Endodermal cell (in vitro differentiated cells): ENCODE measurements around the gene SALL3. TPM values are rescaled to one million over a fixed set of nuclear protein-coding genes. Genes with fewer than 3 reads are reported as not detected.

Source experiments
- DNase-seq: peaks from one replicate; pipeline ENCODE4 v3.0.0-alpha.2; 2017
- H3K27ac ChIP-seq: 2 replicates; pipeline ENCODE4 v1.5.1; 2013; ENCODE audit warnings: mild to moderate bottlenecking, low read depth, low read length, moderate library complexity
- H3K27me3 ChIP-seq: 2 replicates; pipeline ENCODE4 v1.6.1; 2013; ENCODE audit warnings: mild to moderate bottlenecking, low read length, moderate library complexity; ENCODE audit not compliant: insufficient read depth, control insufficient read depth, poor library complexity, severe bottlenecking
- H3K36me3 ChIP-seq: 2 replicates; pipeline ENCODE4 v1.7.0; 2013; ENCODE audit warnings: mild to moderate bottlenecking, low read length, moderate library complexity; ENCODE audit not compliant: control insufficient read depth, insufficient read depth
- H3K4me1 ChIP-seq: one replicate; pipeline ENCODE4 v1.7.0; 2013; ENCODE audit warnings: low read length; ENCODE audit not compliant: control insufficient read depth, insufficient read depth
- H3K4me3 ChIP-seq: 2 replicates; pipeline ENCODE4 v1.5.1; 2013; ENCODE audit warnings: mild to moderate bottlenecking, low read length, moderate library complexity
- H3K9ac ChIP-seq: 2 replicates; pipeline ENCODE4 v1.6.1; 2013; ENCODE audit warnings: mild to moderate bottlenecking, low read length, moderate library complexity; ENCODE audit not compliant: poor library complexity, severe bottlenecking; ENCODE audit errors: extremely low read depth
- H3K9me3 ChIP-seq: 2 replicates; pipeline ENCODE4 v1.6.1; 2013; ENCODE audit warnings: mild to moderate bottlenecking, low read length, moderate library complexity; ENCODE audit not compliant: control insufficient read depth
- H3K27ac Mint-ChIP-seq: 2 replicates; pipeline ENCODE4 v1.8.0; 2020; ENCODE audit warnings: mixed read lengths
- H3K27me3 Mint-ChIP-seq: 2 replicates; pipeline ENCODE4 v1.8.0; 2021; ENCODE audit warnings: mild to moderate bottlenecking, mixed read lengths; ENCODE audit not compliant: insufficient read depth
- H3K36me3 Mint-ChIP-seq: 2 replicates; pipeline ENCODE4 v1.8.0; 2020; ENCODE audit warnings: low read depth, mixed read lengths
- H3K4me1 Mint-ChIP-seq: 2 replicates; pipeline ENCODE4 v1.8.0; 2020; ENCODE audit warnings: mixed read lengths
- H3K4me3 Mint-ChIP-seq: 2 replicates; pipeline ENCODE4 v1.8.0; 2020; ENCODE audit warnings: mild to moderate bottlenecking, moderate library complexity, mixed read lengths
- H3K9me3 Mint-ChIP-seq: 2 replicates; pipeline ENCODE4 v1.8.0; 2020; ENCODE audit warnings: mild to moderate bottlenecking, mixed read lengths
- WGBS, 2 experiments: methylation state at CpG; one replicate each; pipeline versions ENCODE4 v1.1.5 to v1.1.7; 2013; ENCODE audit warnings: missing lambda C conversion rate in 2 of 2, mixed read lengths in 1 of 2; ENCODE audit not compliant: insufficient coverage in 1 of 2, insufficient read length in 1 of 2; 5-methylcytosine and 5-hydroxymethylcytosine counted together
- total RNA-seq, 2 donors: library from RNA; stranded (reverse); fragmentation: NEBNext Ultra II Directional in 1 of 2; extraction: Animal tissue kit (Norgen Biotek cat#: 25700) in 1 of 2; gene quantifications; 2 replicates in 1 of 2; 3 replicates in 1 of 2; pipeline ENCODE4 v1.2.1, GENCODE V29; 2021
- TF ChIP-seq, protein P1 (sequence below): fragments of 200-600 bp; sonication (generic); conservative IDR thresholded peaks from 2 replicates; pipeline ENCODE4 v1.5.0; 2021; ENCODE audit warnings: antibody characterized with exemption, mild to moderate bottlenecking

SALL3 gene
- total RNA-seq, 2 donors from 2014 or later, result 9.5 to 36.4 TPM

DNA sequence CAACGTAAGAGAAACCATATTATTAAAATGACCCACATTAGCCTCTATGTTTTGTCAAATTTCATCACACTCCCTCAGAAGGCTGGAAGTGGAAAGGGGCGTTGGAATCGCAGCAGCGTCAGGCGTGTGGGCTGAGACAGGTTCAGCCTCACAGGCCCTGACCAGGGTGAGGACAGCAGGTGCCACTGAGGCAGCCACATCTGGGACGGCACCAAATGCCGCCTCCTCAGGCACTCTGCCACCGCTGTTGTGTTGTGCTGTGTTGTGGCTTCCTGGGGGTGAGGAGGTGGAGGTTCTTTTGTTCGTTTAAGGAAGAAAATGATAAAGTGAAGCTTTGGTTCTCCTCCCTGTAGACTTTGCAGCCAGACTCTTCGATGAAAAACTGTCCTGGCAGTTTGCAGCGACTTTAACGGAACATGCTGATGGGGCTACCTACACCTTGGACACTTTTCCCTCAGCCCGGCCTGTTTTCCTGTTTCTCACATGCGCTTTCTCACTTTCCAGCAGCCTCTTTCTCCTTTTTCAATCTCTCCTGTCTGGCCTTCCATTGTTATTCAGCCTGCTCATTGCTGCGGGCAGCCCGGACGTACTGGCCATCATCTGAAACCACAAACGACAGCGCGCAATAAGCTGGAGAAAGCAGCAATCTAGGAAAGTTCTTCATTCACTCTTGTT lies 44.9 kb upstream of the SALL3 start:
- H3K27ac ChIP-seq, result no peak overlapping the region
- H3K9ac ChIP-seq, result no peak overlapping the region
- H3K27me3 ChIP-seq, result no peaks in the 10 kb centered on the region
- H3K9me3 ChIP-seq, result no peaks in the 10 kb centered on the region
- H3K36me3 ChIP-seq, result no peaks in the 10 kb centered on the region
- TF ChIP-seq, protein P1, sequence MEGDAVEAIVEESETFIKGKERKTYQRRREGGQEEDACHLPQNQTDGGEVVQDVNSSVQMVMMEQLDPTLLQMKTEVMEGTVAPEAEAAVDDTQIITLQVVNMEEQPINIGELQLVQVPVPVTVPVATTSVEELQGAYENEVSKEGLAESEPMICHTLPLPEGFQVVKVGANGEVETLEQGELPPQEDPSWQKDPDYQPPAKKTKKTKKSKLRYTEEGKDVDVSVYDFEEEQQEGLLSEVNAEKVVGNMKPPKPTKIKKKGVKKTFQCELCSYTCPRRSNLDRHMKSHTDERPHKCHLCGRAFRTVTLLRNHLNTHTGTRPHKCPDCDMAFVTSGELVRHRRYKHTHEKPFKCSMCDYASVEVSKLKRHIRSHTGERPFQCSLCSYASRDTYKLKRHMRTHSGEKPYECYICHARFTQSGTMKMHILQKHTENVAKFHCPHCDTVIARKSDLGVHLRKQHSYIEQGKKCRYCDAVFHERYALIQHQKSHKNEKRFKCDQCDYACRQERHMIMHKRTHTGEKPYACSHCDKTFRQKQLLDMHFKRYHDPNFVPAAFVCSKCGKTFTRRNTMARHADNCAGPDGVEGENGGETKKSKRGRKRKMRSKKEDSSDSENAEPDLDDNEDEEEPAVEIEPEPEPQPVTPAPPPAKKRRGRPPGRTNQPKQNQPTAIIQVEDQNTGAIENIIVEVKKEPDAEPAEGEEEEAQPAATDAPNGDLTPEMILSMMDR, result no peak
- H3K4me3 ChIP-seq, result no peak overlapping the region
- H3K4me1 ChIP-seq, result no peaks in the 10 kb centered on the region
- no peaks in the 10 kb centered on the region for H3K4me1 Mint-ChIP-seq
- no peak overlapping the region for H3K27ac Mint-ChIP-seq
- no peaks in the 10 kb centered on the region for H3K9me3 Mint-ChIP-seq
- WGBS, 2 experiments, result 88 to 91% methylated on average over 13 to 20 of the region's 20 CpGs
- no peak for DNase-seq
- no peaks in the 10 kb centered on the region for H3K27me3 Mint-ChIP-seq
- H3K36me3 Mint-ChIP-seq, result no peaks in the 10 kb centered on the region
- no peak overlapping the region for H3K4me3 Mint-ChIP-seq

DNA sequence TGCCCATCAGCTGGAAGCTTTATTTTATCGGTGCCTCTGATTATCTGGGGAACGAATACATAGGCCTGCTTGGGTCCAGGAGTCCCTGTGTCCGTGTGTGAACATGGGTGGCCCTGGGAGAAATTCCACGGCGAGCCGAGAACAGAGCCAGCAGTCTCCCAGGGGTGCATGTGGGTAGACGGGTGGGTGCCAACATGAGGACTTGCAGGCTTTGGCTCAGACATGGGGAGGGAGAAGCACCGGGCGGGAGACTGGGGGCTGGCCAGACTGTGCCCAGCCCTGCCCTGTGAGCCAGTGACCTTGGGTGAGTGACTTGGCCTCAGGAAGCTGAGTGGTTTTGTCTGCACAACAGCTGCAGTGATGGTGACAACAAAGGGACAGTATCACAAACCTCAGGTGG lies 44.2 kb upstream of the SALL3 start:
- 95 to 97% methylated on average over 8 to 9 of the region's 9 CpGs for WGBS, 2 experiments
- no peak overlapping the region for H3K27ac ChIP-seq
- H3K4me3 Mint-ChIP-seq, result no peak overlapping the region
- H3K27ac Mint-ChIP-seq, result no peak overlapping the region
- H3K9ac ChIP-seq, result no peak overlapping the region
- no peak for DNase-seq
- H3K4me1 Mint-ChIP-seq, result no peaks in the 10 kb centered on the region
- H3K36me3 ChIP-seq, result no peaks in the 10 kb centered on the region
- no peaks in the 10 kb centered on the region for H3K9me3 ChIP-seq
- no peaks in the 10 kb centered on the region for H3K36me3 Mint-ChIP-seq
- H3K27me3 ChIP-seq, result no peaks in the 10 kb centered on the region
- H3K27me3 Mint-ChIP-seq, result no peaks in the 10 kb centered on the region
- no peaks in the 10 kb centered on the region for H3K4me1 ChIP-seq
- H3K4me3 ChIP-seq, result no peak overlapping the region
- TF ChIP-seq, protein P1, result no peak
- H3K9me3 Mint-ChIP-seq, result no peaks in the 10 kb centered on the region

DNA sequence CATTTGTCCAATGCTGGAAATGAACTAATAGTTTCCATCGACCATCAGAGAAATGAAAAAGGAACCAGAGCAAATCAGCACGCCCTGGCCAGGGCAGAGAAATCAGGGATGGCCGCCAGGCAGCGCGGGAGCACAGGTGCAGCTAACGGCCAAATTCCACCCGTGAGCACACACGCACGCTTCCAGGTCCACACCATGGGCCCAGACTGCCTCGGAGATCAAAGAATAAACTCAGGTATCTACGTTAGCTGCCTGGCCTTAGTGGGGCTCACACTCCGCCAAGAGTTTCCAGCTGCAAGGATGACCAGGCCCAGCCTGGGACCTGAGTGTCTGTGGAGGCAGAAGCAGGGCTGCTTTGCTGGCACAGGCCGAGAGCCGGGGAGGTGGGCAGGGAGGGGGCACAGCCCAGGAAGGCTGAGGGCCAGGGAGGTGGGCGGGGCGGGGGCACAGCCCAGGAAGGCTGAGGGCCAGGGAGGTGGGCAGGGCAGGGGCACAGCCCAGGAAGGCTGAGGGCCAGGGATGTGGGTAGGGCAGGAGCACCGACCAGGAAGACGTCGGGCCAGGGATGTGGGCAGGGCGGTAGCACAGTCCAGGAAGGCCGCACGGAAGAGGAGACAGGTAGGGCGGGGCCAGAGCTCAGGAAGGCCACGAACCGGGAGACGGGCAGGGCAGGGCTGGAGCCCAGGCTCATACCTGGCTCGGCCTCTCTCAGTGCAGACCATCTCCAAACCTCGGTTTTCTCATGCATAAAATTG lies 43.2 kb upstream of the SALL3 start:
- no peaks in the 10 kb centered on the region for H3K36me3 ChIP-seq
- Mint-ChIP-seq H3K36me3 (no peaks in the 10 kb centered on the region), H3K27me3 (no peaks in the 10 kb centered on the region), H3K4me1 (no peaks in the 10 kb centered on the region), H3K4me3 (no peak overlapping the region), H3K9me3 (no peaks in the 10 kb centered on the region), H3K27ac (no peak overlapping the region)
- no peak for DNase-seq
- no peak overlapping the region for H3K9ac ChIP-seq
- H3K27me3 ChIP-seq, result no peaks in the 10 kb centered on the region
- H3K4me1 ChIP-seq, result no peaks in the 10 kb centered on the region
- H3K27ac ChIP-seq, result no peak overlapping the region
- H3K4me3 ChIP-seq, result no peak overlapping the region
- TF ChIP-seq, protein P1, result no peak
- WGBS, 2 experiments, result 89 to 91% methylated on average over 24 to 28 of the region's 28 CpGs
- H3K9me3 ChIP-seq, result no peaks in the 10 kb centered on the region
